Islet precursor cell (in vitro differentiated cells): ENCODE measurements around the gene DBX2.
"Not testable (repeated sequence)": the region's sequence is repeated elsewhere in the genome, so short reads cannot be mapped to it uniquely, and the experiment has no call there.

Source experiments
- DNase-seq: peaks from one replicate; pipeline ENCODE4 v3.0.0-alpha.2; 2018

The DBX2 gene

DNA sequence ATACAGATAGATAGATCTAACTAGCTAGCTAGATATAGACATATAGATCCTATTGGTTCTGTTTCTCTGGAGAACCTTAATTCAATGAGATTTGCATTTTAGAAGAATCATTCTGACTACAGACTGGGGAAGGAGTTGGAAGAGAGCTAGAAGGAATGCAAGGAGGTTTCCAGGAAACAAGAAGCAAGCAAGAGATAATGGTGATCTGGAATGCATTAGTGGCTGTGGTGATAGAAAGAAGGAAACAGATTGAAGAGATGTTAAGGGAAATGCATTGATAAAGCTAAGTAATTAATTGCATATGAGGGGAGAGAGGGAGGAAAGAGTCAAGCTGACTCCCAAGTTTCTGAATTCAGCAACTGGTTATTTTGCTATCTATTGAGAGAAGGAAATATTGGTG, 42.7 kb downstream of the DBX2 start:
- DNase-seq: no peak

DNA sequence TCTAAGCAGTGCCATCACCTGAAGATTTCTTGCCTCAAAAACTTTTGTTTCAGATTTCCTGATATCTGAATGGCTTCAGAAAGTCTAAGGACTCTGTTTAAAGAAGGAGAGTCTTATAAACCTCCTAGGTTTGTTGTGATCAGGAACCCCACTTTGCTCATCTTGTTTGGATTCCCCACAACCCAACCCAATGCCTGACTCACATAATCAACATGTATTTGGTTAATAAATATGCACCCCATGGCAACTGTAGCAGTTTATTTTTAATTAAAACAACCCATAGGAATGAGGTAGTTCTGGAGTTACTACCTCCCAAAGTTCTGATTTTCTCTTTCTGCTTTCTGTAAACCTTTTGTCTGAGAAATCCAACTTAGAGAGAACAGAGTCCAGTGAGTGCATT, 51.5 kb downstream of the DBX2 start:
- no peak for DNase-seq

- no peak for DNase-seq
Measured at GRCh38 chr12:44993161-44993560, 57.7 kb downstream of the DBX2 start.

DNA sequence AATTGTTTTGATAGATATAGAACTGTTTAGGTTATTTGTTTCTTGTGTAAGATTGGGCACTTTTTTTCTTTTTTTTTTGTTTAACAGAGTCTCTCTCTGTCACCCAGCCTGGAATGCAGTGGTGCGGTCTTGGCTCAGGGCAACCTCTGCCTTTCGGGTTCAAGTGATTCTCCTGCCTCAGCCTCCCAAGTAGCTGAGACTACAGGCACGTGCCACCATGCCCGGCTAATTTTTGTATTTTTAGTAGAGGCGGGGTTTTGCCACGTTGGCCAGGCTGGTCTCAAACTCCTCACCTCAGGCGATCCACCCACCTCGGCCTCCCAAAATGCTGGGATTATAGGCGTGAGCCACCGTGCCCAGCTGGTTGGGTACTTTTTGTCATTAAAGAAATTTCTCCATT, 66.0 kb downstream of the DBX2 start:
- DNase-seq: not testable (repeated sequence)

- DNase-seq: no peak
Measured at GRCh38 chr12:44979918-44980317, 71.0 kb downstream of the DBX2 start.

- DNase-seq: no peak
Measured at GRCh38 chr12:44976246-44976645, 74.7 kb downstream of the DBX2 start.

GRCh38 chr12:44972746-44973421, 78.0 kb downstream of the DBX2 start:
- DNase-seq: peak; percentile 68

DNA sequence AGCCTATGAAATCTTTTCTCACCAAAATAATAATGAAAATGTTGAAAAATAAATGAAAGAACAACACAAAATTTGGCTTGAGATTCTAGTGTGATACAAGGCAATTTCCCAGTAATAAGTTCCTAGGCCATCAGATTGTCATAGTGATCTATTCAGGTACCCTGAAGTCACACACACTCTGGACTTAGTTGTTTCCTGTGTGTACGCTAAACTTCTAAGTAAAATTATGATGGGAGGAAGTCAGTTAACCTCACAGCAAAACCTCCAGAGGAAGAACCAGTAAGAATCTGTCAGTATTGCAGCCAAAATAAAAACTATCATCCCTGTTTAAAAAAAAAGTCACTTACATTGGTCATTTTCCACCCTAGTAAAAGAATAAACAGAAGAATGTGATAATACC, 81.9 kb downstream of the DBX2 start:
- no peak for DNase-seq
